Measurements from ENCODE around the gene TENM4.

Gene TENM4

DNA sequence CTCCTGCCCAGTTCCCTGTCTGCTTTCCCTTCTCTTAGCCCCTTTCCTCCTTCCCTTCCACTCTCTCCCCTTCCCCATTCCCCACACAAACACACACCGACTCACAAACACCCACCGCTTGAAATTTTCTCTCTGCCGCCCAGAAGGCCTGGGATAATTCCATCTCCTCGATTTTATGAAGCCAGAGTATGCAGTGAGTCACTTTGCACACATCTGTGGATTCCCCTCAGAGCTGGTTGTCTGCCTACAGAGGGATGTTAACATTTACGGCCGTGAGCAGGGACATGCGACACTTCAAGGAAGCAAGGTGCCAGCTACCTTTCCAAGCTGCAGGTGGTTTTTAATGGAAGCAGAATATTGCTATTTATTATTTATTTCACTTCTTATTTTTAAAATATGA lies 332.0 kb downstream of the TENM4 start:
- DNase-seq, result no peak

- no peak for DNase-seq
Observed at GRCh38 chr11:79102840-79103239, 338.0 kb downstream of the TENM4 start.

GRCh38 chr11:79101656-79102055 lies 339.2 kb downstream of the TENM4 start:
- peak; percentile 93 for DNase-seq

- peak; percentile 35 for DNase-seq
Observed at GRCh38 chr11:79100093-79100910, 340.5 kb downstream of the TENM4 start.

GRCh38 chr11:79098146-79098545 lies 342.7 kb downstream of the TENM4 start:
- no peak for DNase-seq

DNA sequence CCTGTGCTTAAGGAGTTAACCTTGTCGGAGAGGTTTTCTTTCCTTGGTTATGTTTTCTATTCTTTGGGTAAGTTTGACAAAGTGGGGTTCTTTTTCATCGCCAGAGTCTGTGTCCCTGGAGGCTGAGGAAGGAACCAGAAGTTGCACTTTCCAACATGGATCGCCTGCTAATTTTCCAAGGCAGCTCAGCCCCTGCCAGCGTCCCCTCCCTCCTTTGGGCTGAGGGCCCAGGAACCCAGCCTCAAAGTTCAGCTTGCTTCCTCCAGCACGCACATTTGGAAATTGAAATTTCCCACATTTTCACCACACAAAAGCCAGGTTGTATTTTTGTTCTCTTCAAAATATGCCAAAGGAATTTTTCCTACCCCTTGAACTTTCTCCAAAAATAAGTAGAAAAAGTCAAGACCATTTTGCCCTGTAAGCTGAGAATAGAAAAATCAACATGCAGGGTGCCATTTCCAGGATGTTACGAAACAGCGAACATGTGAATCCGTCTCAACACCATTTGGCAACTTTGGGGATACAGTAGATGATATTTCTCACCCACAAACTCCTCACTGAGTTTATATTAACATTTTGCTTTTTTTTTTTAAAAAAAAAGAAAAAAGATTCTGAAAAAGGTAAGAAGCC lies 343.5 kb downstream of the TENM4 start:
- no peak for DNase-seq

DNA sequence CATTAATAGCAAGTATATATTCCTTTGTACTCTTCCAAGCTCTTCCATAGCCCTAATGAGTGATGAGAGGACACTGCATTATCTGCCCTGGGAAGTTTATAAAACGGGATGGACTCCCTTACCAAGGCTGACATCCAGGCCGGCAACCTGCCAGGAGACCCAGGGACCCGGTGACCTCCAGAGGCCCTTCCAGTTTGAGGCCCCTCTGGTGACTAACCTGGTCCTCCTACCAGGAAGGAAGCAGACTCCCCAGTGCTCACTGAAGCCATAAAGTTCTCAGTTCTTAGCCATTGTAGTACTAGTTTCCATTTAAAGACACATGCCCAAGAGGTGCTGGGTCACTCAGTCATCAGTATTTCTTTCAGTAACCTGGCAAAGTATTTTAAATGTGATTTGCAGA lies 345.4 kb downstream of the TENM4 start:
- DNase-seq, result no peak

DNA sequence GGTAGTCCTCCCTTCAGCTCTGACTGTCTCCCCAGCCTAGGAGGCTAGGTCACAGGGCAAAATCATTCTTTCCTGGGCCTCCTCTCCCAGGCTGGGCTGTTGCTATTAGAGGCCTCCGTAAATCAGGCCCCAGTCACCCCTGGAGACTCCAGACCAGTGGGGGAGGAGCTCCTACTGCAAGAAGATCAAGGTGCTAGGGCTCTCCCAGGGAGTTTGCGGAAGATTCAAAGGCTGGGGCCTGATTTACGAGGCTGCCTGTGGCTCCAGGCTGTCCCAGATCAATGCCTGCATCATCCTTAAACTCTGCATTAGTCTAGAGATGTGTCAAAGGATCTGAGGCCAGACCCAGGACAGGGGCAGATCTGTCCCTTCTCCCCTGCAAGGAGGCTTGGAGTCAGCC lies 346.2 kb downstream of the TENM4 start:
- no peak for DNase-seq

- no peak for DNase-seq
Observed at GRCh38 chr11:79092791-79093353, 348.0 kb downstream of the TENM4 start.

DNA sequence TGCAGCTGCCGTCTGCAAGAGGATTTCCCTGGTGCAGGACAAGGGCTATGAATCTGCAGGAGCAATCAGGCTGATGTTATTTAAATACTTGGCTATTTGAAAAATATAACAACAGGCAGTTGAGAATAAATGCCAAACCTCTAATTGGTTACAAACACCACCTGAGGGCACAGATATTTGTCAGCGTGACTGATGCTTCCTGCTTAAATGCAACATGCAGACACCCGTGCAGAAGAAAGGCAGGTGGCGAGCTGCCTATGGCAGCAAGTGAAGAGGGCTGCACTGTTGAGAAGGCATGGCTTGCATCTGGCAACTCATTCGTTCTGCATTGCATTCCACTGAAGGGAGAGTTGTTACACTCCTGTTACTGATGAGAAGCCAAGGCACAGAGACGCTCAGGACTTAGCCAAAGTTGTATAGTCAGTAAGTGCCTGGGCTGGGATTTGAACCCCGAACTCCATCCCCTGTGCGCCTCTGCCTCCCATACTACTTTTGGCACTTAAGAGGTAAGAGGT lies 350.6 kb downstream of the TENM4 start:
- no peak for DNase-seq

GRCh38 chr11:79089601-79090000 lies 351.2 kb downstream of the TENM4 start:
- DNase-seq, result no peak

- no peak for DNase-seq
Observed at GRCh38 chr11:79088967-79089366, 351.9 kb downstream of the TENM4 start.

DNA sequence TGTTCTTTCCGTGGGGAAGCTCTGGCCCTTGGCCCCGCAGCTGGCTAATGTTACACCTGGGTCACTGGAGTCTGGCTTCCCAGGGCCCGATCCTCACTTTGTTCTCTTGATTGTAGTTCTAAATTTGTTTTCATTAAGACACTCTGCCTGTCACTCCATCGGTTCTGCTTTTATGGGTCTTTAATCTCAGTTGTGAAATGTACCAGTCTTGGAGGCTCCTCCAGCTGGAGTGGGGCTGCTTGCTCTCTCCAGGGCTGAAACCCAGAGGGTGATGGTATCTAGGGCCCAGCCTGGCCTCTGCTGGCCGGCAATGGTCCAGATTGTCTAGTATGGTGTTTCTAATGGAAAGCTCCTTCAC lies 352.9 kb downstream of the TENM4 start:
- no peak for DNase-seq

GRCh38 chr11:79087238-79087960 lies 353.4 kb downstream of the TENM4 start:
- no peak for DNase-seq

GRCh38 chr11:79086056-79086455 lies 354.8 kb downstream of the TENM4 start:
- peak; percentile 22 for DNase-seq

DNA sequence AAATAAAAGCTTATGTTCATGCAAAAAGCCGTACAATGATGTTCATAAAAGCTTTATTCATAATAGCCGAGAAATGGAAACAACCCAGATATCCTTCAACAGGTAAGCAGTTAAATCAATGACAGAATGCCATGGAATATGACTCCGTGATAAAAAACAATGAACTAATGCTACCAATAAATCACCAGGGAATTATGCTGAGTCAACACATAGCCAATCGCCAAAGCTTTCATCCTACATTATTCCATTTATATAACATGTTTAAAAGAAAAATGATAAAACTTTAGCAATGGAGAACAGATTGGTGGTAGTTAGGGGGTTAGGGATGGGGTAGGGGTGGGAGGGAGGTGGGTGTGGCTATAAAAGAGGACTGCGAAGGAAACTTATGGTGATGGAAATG lies 356.4 kb downstream of the TENM4 start:
- DNase-seq, result no peak

GRCh38 chr11:79083352-79083751 lies 357.5 kb downstream of the TENM4 start:
- DNase-seq, result no peak

- DNase-seq, result peak; percentile 92
Observed at GRCh38 chr11:79082907-79083306, 357.9 kb downstream of the TENM4 start.

- no peak for DNase-seq
Observed at GRCh38 chr11:79082280-79082679, 358.6 kb downstream of the TENM4 start.

- no peak for DNase-seq
Observed at GRCh38 chr11:79081471-79082031, 359.3 kb downstream of the TENM4 start.

- peak; percentile 31 for DNase-seq
Observed at GRCh38 chr11:79080551-79080950, 360.3 kb downstream of the TENM4 start.

- peak; percentile 94 for DNase-seq
Observed at GRCh38 chr11:79078999-79079398, 361.8 kb downstream of the TENM4 start.

DNA sequence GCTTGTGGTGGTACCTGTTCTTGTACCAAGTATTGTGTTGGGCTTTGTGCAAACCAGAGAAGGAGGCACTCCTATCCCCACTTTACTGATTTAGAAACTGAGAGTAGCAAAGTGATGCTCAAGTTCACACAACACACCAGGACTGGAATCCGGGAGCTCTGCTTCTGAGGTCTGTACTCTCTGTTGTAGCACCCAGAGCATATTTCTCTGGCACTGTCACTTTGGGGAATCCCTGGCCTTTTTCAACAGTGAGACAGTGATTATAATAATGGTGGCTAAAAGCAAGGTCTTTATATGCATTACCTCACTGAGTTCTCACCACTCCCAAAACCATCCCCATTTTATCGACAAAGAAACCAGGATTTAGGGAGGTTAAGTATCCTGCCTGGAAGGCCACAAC lies 362.4 kb downstream of the TENM4 start:
- no peak for DNase-seq

Data from NCI-H1105 treated with DMSO at 0.1 percent for 48 hours (cell line).